GM12801 (cell line): ENCODE data around the gene MVB12B.

Source experiments
- TF ChIP-seq, protein P1 (sequence below): IDR thresholded peaks from one replicate; pipeline ENCODE4 v1.5.1; 2011; ENCODE audit warnings: control low read depth; ENCODE audit not compliant: insufficient read length; ENCODE audit errors: extremely low read depth

MVB12B gene

GRCh38 chr9:126367616-126368015 is 41.0 kb downstream of the MVB12B start:
- TF ChIP-seq, protein P1, sequence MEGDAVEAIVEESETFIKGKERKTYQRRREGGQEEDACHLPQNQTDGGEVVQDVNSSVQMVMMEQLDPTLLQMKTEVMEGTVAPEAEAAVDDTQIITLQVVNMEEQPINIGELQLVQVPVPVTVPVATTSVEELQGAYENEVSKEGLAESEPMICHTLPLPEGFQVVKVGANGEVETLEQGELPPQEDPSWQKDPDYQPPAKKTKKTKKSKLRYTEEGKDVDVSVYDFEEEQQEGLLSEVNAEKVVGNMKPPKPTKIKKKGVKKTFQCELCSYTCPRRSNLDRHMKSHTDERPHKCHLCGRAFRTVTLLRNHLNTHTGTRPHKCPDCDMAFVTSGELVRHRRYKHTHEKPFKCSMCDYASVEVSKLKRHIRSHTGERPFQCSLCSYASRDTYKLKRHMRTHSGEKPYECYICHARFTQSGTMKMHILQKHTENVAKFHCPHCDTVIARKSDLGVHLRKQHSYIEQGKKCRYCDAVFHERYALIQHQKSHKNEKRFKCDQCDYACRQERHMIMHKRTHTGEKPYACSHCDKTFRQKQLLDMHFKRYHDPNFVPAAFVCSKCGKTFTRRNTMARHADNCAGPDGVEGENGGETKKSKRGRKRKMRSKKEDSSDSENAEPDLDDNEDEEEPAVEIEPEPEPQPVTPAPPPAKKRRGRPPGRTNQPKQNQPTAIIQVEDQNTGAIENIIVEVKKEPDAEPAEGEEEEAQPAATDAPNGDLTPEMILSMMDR: no peak

- TF ChIP-seq, protein P1: no peak
These were observed 41.4 kb downstream of the MVB12B start for GRCh38 chr9:126368020-126368419.

DNA sequence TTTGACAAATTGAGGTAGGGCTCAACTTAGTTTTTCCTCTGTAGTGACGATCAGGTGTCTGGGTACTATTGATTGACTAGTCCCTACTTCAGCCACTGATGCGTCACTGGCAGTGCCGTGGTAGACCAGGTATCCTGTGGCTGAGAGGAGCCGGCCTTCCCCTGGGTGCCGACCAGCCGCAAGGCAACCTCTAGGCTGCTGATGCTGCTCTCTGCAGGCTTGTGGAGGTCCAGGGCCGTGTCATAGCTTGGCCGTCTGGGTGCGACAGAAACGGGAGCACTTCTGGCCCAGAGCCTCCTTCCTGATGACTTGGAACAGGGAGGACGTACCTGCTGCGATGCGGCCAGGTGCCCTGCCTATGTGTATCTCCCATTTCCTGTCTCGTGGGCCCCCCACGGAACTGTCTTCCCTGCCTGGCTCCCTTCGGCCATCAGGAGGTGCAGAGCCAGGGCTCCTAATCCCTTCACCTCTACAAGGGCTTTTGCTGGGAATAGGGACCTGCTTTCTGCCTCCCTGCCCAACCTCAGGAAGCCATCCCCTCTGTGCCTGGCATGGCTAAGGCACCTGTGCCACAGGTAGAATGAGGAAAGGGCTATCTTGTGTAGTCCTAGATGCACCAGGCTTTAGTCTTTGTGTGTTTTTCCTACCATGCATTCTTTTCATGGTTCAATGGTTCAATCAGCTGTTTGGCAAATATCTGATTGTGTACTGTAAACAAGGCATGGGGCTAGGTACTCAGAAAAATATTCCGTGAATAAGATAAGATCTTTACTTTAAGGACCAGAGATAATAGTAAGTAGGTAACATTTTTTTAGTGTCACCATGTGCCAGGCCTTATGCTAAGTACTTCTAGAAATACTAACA is 44.6 kb downstream of the MVB12B start:
- TF ChIP-seq, protein P1: no peak

- TF ChIP-seq, protein P1: no peak
These were observed 46.1 kb downstream of the MVB12B start for GRCh38 chr9:126372716-126373115.

DNA sequence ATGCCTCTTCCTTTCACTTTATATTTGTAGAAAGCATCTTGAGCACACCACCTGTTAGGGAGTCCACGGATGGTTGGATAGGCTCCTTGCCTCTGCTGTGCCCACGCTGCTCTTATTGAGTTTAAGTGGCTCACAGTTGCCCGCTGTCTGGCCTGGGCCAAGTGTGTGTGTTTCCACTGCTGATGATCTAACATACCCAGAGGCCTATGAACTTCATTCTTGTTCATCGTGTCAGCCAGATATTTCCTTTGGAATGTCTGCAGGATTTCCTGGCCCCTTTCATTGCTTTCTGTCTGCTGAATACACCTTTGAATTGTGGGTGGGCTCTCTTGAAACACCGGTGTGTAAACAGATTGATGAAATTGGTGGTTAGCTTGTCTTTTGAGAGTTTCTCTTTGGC is 46.6 kb downstream of the MVB12B start:
- TF ChIP-seq, protein P1: no peak

DNA sequence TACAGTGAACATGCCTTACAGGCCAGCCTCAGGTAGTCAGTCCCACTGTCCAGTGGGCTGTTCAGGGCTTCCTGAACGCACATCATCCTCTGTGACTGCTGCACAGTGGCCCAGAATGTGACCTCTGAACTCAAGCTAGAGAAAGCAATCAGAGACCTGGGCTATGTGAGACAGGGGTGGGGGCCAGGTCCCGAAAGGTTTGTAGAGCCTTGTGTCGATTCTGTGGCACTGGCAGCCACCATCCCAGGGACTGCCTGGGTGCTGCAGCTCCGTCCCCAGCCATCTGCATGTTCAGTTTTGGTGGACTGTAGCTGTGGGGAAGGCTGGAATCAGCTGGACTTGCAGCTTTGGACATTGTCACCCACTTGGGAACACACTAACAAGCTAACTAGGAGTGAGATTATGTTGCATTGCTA is 47.7 kb downstream of the MVB12B start:
- TF ChIP-seq, protein P1: no peak

- TF ChIP-seq, protein P1: no peak
These were observed 48.8 kb downstream of the MVB12B start for GRCh38 chr9:126375386-126375785.
